Smooth muscle cell (in vitro differentiated cells): ENCODE measurements around the gene AP2B1. TPM values are rescaled to one million over a fixed set of nuclear protein-coding genes. Genes with fewer than 3 reads are reported as not detected.
A peak's percentile ranks its signal among the peaks of the same experiment; 100 is the strongest.

Experiments
- DNase-seq: peaks from one replicate; lab custom pipeline; 2025; ENCODE audit not compliant: unreplicated experiment; lab: John Stamatoyannopoulos, UW
- H2AFZ ChIP-seq: fragments of 200-600 bp; sonication (generic); 2 replicates; pipeline ENCODE4 v1.6.0; 2016; ENCODE audit warnings: antibody characterized with exemption, low read depth, mild to moderate bottlenecking
- H3F3A ChIP-seq: fragments of 200-600 bp; sonication (generic); 2 replicates; pipeline ENCODE4 v1.6.0; 2017; ENCODE audit warnings: antibody characterized with exemption, low read depth
- H3K27ac ChIP-seq: fragments of 200-600 bp; sonication (generic); 2 replicates; pipeline ENCODE4 v1.5.1; 2016; ENCODE audit warnings: low read depth, mild to moderate bottlenecking
- H3K27me3 ChIP-seq: fragments of 200-600 bp; sonication (generic); 2 replicates; pipeline ENCODE4 v1.6.1; 2016; ENCODE audit warnings: low read depth, mild to moderate bottlenecking
- H3K36me3 ChIP-seq: fragments of 200-600 bp; sonication (generic); 2 replicates; pipeline ENCODE4 v1.5.1; 2016; ENCODE audit warnings: low read depth
- H3K4me1 ChIP-seq: fragments of 200-600 bp; sonication (generic); 2 replicates; pipeline ENCODE4 v1.5.1; 2016; ENCODE audit warnings: low read depth
- H3K4me2 ChIP-seq: fragments of 200-600 bp; sonication (generic); 2 replicates; pipeline ENCODE4 v1.6.0; 2016; ENCODE audit warnings: mild to moderate bottlenecking
- H3K4me3 ChIP-seq: fragments of 200-600 bp; sonication (generic); 2 replicates; pipeline ENCODE4 v1.5.1; 2016; ENCODE audit warnings: mild to moderate bottlenecking
- H3K79me2 ChIP-seq: fragments of 200-600 bp; sonication (generic); 2 replicates; pipeline ENCODE4 v1.6.0; 2016; ENCODE audit warnings: low read depth, mild to moderate bottlenecking
- H3K9ac ChIP-seq: fragments of 200-600 bp; sonication (generic); 2 replicates; pipeline ENCODE4 v1.6.0; 2016; ENCODE audit warnings: low read depth
- H3K9me3 ChIP-seq: fragments of 200-600 bp; sonication (generic); replicated peaks from 2 replicates; pipeline ENCODE4 v1.5.1; 2016; ENCODE audit warnings: low read depth
- H4K20me1 ChIP-seq: fragments of 200-600 bp; sonication (generic); 2 replicates; pipeline ENCODE4 v1.6.0; 2016; ENCODE audit warnings: low read depth
- WGBS: methylation state at CpG from one replicate; pipeline ENCODE4 v1.1.7; 2016; ENCODE audit warnings: low lambda C conversion rate; 5-methylcytosine and 5-hydroxymethylcytosine counted together
- polyA plus RNA-seq: library from polyadenylated mRNA; unstranded; fragments of >200 nt; fragmentation: Nextera tagmentation; extraction: Ambion mirVana; gene quantifications from 2 replicates; pipeline ENCODE4 v1.2.1, GENCODE V29; 2016
- total RNA-seq: library from RNA; depleted of rRNA; stranded (reverse); fragments of >200 nt; gene quantifications from 2 replicates; pipeline ENCODE4 v1.2.3, GENCODE V29; 2014
- TF ChIP-seq, protein P1 (sequence below): fragments of 200-600 bp; sonication (generic); IDR thresholded peaks from 2 replicates; pipeline ENCODE4 v1.5.1; 2017; ENCODE audit warnings: borderline replicate concordance, mild to moderate bottlenecking, antibody characterized with exemption; ENCODE audit not compliant: insufficient read depth, poor library complexity, severe bottlenecking

Gene AP2B1
- total and polyA plus RNA-seq, 2 experiments from 2014 or later: 58.5 to 92.3 TPM

DNA sequence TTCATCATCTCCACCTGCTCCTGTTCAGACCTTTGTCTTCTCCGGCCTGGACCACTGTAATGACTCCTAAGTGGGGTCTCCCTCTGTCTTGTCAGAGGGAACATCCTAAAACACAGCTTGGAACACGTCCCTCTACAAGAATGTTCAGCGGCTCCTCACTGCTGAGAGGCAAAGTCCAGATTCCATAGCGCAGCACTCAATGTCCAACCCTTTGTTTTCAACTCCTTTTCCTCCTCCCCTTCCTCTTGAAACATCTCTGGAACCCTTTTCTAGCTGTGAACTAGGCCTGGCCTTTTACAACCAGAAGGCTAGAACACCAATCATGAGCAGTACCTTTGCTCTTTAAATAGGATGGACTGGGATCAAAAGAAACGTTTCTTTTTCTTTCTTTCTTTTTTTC lies 174.5 kb downstream of the AP2B1 start:
- H4K20me1 ChIP-seq: no peaks in the 10 kb centered on the region
- no peaks in the 10 kb centered on the region for H3K79me2 ChIP-seq
- no peak overlapping the region for H3K4me3 ChIP-seq
- H3K36me3 ChIP-seq: no peaks in the 10 kb centered on the region
- DNase-seq: no peak
- TF ChIP-seq, protein P1, sequence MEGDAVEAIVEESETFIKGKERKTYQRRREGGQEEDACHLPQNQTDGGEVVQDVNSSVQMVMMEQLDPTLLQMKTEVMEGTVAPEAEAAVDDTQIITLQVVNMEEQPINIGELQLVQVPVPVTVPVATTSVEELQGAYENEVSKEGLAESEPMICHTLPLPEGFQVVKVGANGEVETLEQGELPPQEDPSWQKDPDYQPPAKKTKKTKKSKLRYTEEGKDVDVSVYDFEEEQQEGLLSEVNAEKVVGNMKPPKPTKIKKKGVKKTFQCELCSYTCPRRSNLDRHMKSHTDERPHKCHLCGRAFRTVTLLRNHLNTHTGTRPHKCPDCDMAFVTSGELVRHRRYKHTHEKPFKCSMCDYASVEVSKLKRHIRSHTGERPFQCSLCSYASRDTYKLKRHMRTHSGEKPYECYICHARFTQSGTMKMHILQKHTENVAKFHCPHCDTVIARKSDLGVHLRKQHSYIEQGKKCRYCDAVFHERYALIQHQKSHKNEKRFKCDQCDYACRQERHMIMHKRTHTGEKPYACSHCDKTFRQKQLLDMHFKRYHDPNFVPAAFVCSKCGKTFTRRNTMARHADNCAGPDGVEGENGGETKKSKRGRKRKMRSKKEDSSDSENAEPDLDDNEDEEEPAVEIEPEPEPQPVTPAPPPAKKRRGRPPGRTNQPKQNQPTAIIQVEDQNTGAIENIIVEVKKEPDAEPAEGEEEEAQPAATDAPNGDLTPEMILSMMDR: no peak
- H3K27ac ChIP-seq: no peak overlapping the region
- WGBS: 88% methylated on average over 5 of the region's 5 CpGs
- no peaks in the 10 kb centered on the region for H3K9me3 ChIP-seq
- H3K27me3 ChIP-seq: no peaks in the 10 kb centered on the region
- H2AFZ ChIP-seq: no peak overlapping the region
- no peak overlapping the region for H3K9ac ChIP-seq
- peaks cover 5% of the 10 kb centered on the region for H3K4me1 ChIP-seq
- peaks cover 8% of the 10 kb centered on the region for H3F3A ChIP-seq
- no peak overlapping the region for H3K4me2 ChIP-seq

GRCh38 chr17:35763767-35764122 lies 176.6 kb downstream of the AP2B1 start:
- WGBS: 40% methylated on average over 17 of the region's 17 CpGs
- Histone ChIP-seq H3K79me2 (no peaks in the 10 kb centered on the region), H3K4me2 (peak overlapping the region; percentile 92), H3K9ac (no peak overlapping the region), H2AFZ (peak overlapping the region; percentile 69), H3K4me1 (peaks cover 5% of the 10 kb centered on the region), H3K27ac (no peak overlapping the region), H3K4me3 (peak overlapping the region; percentile 57), H3K27me3 (no peaks in the 10 kb centered on the region), H4K20me1 (no peaks in the 10 kb centered on the region), H3K9me3 (no peaks in the 10 kb centered on the region), H3K36me3 (no peaks in the 10 kb centered on the region), H3F3A (peaks cover 8% of the 10 kb centered on the region)
- TF ChIP-seq, protein P1: no peak
- no peak for DNase-seq

GRCh38 chr17:35764123-35764991 lies 177.2 kb downstream of the AP2B1 start:
- peak overlapping the region; percentile 57 for H3K4me3 ChIP-seq
- no peaks in the 10 kb centered on the region for H3K27me3 ChIP-seq
- WGBS: 6% methylated on average over 68 of the region's 75 CpGs
- peaks cover 8% of the 10 kb centered on the region for H3F3A ChIP-seq
- TF ChIP-seq, protein P1: peak; percentile 95
- no peaks in the 10 kb centered on the region for H4K20me1 ChIP-seq
- peak overlapping the region; percentile 79 for H2AFZ ChIP-seq
- no peaks in the 10 kb centered on the region for H3K36me3 ChIP-seq
- no peak overlapping the region for H3K27ac ChIP-seq
- peak overlapping the region; percentile 92 for H3K4me2 ChIP-seq
- peak; percentile 49 for DNase-seq
- H3K79me2 ChIP-seq: no peaks in the 10 kb centered on the region
- H3K9me3 ChIP-seq: no peaks in the 10 kb centered on the region
- H3K9ac ChIP-seq: no peak overlapping the region
- H3K4me1 ChIP-seq: peaks cover 5% of the 10 kb centered on the region
